NCI-H1105 (cell line): ENCODE results near the gene KIF1A.

Source experiments
- DNase-seq: peaks from one replicate; lab custom pipeline; 2025; lab: John Stamatoyannopoulos, UW

Gene KIF1A

GRCh38 chr2:240819858-240820606, at the start of gene KIF1A:
TSS of gene KIF1A (minus strand) at chr2:240820219. CDS start at chr2:240797752, 22,467 bp downstream.
- DNase-seq: peak; percentile 88

GRCh38 chr2:240869109-240869955, 49.3 kb upstream of the KIF1A start:
- no peak for DNase-seq

- no peak for DNase-seq
Observed at GRCh38 chr2:240868286-240869108, 48.5 kb upstream of the KIF1A start, which contains the start of gene AGXT. TSS of gene AGXT (plus strand) at chr2:240868824. CDS start at chr2:240868866, 42 bp downstream.

GRCh38 chr2:240865391-240865790, 45.4 kb upstream of the KIF1A start:
- DNase-seq: no peak

- no peak for DNase-seq
Observed at GRCh38 chr2:240864475-240864874, 44.5 kb upstream of the KIF1A start.

- no peak for DNase-seq
Observed at GRCh38 chr2:240861547-240861946, 41.5 kb upstream of the KIF1A start.

- no peak for DNase-seq
Observed at GRCh38 chr2:240858871-240859270, 38.9 kb upstream of the KIF1A start.

- no peak for DNase-seq
Observed at GRCh38 chr2:240858321-240858720, 38.3 kb upstream of the KIF1A start.

- DNase-seq: no peak
Observed at GRCh38 chr2:240857039-240858008, 37.3 kb upstream of the KIF1A start.

- no peak for DNase-seq
Observed at GRCh38 chr2:240856151-240856980, 36.3 kb upstream of the KIF1A start.

- DNase-seq: no peak
Observed at GRCh38 chr2:240855670-240856069, 35.7 kb upstream of the KIF1A start.

GRCh38 chr2:240852671-240853314, 32.8 kb upstream of the KIF1A start:
- DNase-seq: no peak

- peak; percentile 38 for DNase-seq
Observed at GRCh38 chr2:240851078-240851991, 31.3 kb upstream of the KIF1A start.

GRCh38 chr2:240850756-240851077, 30.7 kb upstream of the KIF1A start:
- DNase-seq: no peak

- no peak for DNase-seq
Observed at GRCh38 chr2:240850026-240850425, 30.0 kb upstream of the KIF1A start.

GRCh38 chr2:240848900-240849680, 29.1 kb upstream of the KIF1A start:
- DNase-seq: no peak

- no peak for DNase-seq
Observed at GRCh38 chr2:240847817-240848216, 27.8 kb upstream of the KIF1A start.
